ENCODE data around the gene MAST4.

Gene MAST4

DNA sequence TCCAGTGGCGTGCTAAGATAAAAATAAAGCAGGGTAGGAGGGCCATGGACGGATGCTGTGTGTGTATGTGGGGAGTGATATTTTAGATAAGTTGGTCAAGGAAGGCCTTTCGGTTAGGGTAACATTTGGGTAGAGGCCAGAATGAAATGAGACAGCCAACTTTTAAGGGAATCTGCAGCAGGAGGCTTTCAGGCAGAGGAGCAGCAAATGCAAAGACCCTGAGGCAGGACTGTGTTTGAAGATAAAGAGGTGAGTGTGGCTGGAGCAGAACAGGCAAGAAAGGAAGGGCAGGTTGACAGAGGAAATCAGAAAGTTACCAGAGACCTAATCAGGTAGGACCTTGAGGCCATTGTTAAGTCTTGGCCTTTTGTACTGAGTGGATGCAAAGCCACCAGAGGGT, 106.2 kb downstream of the MAST4 start:
- no peak overlapping the region for H3K27ac ChIP-seq (ENCODE audit: low read depth, low read length)
- H4K20me1 ChIP-seq (ENCODE audit: control insufficient read depth, insufficient read depth, low read depth, low read length): no peaks in the 10 kb centered on the region
- H3K36me3 ChIP-seq (ENCODE audit: control insufficient read depth, low read length): no peaks in the 10 kb centered on the region
- TF ChIP-seq, protein P1, sequence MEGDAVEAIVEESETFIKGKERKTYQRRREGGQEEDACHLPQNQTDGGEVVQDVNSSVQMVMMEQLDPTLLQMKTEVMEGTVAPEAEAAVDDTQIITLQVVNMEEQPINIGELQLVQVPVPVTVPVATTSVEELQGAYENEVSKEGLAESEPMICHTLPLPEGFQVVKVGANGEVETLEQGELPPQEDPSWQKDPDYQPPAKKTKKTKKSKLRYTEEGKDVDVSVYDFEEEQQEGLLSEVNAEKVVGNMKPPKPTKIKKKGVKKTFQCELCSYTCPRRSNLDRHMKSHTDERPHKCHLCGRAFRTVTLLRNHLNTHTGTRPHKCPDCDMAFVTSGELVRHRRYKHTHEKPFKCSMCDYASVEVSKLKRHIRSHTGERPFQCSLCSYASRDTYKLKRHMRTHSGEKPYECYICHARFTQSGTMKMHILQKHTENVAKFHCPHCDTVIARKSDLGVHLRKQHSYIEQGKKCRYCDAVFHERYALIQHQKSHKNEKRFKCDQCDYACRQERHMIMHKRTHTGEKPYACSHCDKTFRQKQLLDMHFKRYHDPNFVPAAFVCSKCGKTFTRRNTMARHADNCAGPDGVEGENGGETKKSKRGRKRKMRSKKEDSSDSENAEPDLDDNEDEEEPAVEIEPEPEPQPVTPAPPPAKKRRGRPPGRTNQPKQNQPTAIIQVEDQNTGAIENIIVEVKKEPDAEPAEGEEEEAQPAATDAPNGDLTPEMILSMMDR (IDR thresholded peaks at IDR 0.05; ENCODE audit: low read depth, low read length, poor library complexity, severe bottlenecking): no peak
- no peak for TF ChIP-seq EZH2phosphoT487 (IDR thresholded peaks at IDR 0.05; ENCODE audit: borderline replicate concordance, low read length)
- H3K79me2 ChIP-seq (ENCODE audit: control insufficient read depth, low read length): no peaks in the 10 kb centered on the region
- H3K4me1 ChIP-seq (ENCODE audit: control insufficient read depth, low read length): peaks cover 15% of the 10 kb centered on the region
- no peaks in the 10 kb centered on the region for H3K9me2 ChIP-seq (replicated peaks; ENCODE audit: control insufficient read depth, low read length)
- no peaks in the 10 kb centered on the region for H3F3A ChIP-seq (ENCODE audit: control insufficient read depth, insufficient read depth)
- no peaks in the 10 kb centered on the region for H3K9me3 ChIP-seq (ENCODE audit: control insufficient read depth, insufficient read depth, low read length)
- H3K27me3 ChIP-seq (ENCODE audit: control insufficient read depth, low read length): peaks cover 2% of the 10 kb centered on the region
- H3K4me2 ChIP-seq (ENCODE audit: low read length): no peak overlapping the region
- no peak overlapping the region for H3K4me3 ChIP-seq (ENCODE audit: low read length)

DNA sequence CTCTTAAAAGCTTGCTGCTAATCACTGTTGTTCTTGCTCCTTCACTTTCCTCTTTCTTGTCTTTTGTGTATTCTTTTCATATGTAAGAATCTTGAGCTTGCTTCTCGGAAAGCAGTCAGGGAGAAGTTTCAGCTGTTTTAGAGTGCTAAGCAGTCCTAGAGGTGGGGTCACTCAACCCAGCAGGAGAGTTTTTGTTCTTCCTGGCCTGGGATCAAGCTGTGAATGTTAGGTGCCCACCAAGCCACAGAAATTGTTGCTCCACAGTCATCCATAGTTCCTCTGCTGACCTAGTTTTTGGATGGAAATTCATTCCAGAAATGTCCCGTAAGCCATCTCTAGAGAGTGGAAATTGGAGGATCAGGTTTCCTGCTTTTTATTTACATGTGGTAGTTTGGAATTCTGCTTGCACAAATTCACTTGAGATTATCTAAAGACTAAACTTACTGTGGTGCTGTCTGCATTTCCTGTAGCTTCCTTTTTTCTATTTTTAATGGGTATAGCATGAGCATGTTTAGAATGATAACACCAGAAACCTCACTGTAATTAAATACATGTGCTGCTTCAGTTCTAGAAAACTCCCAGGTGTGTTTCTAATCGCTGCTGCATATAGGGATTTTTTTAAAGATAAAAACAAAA, 108.7 kb downstream of the MAST4 start:
- Histone ChIP-seq H4K20me1 (ENCODE audit: control insufficient read depth, insufficient read depth, low read depth, low read length) (no peaks in the 10 kb centered on the region), H3F3A (ENCODE audit: control insufficient read depth, insufficient read depth) (no peaks in the 10 kb centered on the region), H3K9me2 (replicated peaks; ENCODE audit: control insufficient read depth, low read length) (no peaks in the 10 kb centered on the region), H3K27me3 (ENCODE audit: control insufficient read depth, low read length) (peaks cover 2% of the 10 kb centered on the region; the same call in 1 of the 2 replicates), H3K4me3 (ENCODE audit: low read length) (no peak overlapping the region), H3K79me2 (ENCODE audit: control insufficient read depth, low read length) (no peaks in the 10 kb centered on the region), H3K27ac (ENCODE audit: low read depth, low read length) (no peak overlapping the region), H3K4me2 (ENCODE audit: low read length) (peak overlapping the region; percentile 7; the same call in 1 of the 2 replicates), H3K9me3 (ENCODE audit: control insufficient read depth, insufficient read depth, low read length) (no peaks in the 10 kb centered on the region), H3K4me1 (ENCODE audit: control insufficient read depth, low read length) (peaks cover 15% of the 10 kb centered on the region), H3K36me3 (ENCODE audit: control insufficient read depth, low read length) (no peaks in the 10 kb centered on the region)
- TF ChIP-seq, protein P1 (IDR thresholded peaks at IDR 0.05; ENCODE audit: low read depth, low read length, poor library complexity, severe bottlenecking): no peak
- TF ChIP-seq EZH2phosphoT487 (IDR thresholded peaks at IDR 0.05; ENCODE audit: borderline replicate concordance, low read length): no peak

DNA sequence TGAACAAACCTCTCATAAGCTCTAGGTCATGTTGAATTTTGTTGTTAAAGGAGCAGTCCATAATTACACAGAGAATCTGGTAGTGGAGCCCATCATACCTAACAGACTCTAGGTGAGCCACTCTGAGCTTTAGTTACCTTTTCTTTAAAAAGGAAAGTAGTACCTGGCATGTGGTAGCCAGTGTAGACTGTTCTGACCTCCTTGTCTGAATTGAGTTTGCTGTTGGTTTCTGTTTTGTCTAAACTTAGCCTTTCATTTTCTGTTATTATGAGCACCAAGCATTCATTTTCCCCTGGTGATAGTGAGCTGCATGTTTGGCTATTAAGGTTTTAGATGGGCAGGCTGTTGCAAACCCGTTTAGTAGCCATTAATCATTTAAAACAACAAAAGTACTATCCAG, 112.2 kb downstream of the MAST4 start:
- Histone ChIP-seq H3K27me3 (ENCODE audit: control insufficient read depth, low read length) (no peaks in the 10 kb centered on the region), H3K27ac (ENCODE audit: low read depth, low read length) (no peak overlapping the region), H3K4me2 (ENCODE audit: low read length) (no peak overlapping the region), H3K79me2 (ENCODE audit: control insufficient read depth, low read length) (no peaks in the 10 kb centered on the region), H3K9me3 (ENCODE audit: control insufficient read depth, insufficient read depth, low read length) (no peaks in the 10 kb centered on the region), H3K4me1 (ENCODE audit: control insufficient read depth, low read length) (peaks cover 12% of the 10 kb centered on the region), H3K36me3 (ENCODE audit: control insufficient read depth, low read length) (no peaks in the 10 kb centered on the region), H3F3A (ENCODE audit: control insufficient read depth, insufficient read depth) (no peaks in the 10 kb centered on the region), H4K20me1 (ENCODE audit: control insufficient read depth, insufficient read depth, low read depth, low read length) (no peaks in the 10 kb centered on the region), H3K4me3 (ENCODE audit: low read length) (no peak overlapping the region), H3K9me2 (replicated peaks; ENCODE audit: control insufficient read depth, low read length) (no peaks in the 10 kb centered on the region)
- TF ChIP-seq, protein P1 (IDR thresholded peaks at IDR 0.05; ENCODE audit: low read depth, low read length, poor library complexity, severe bottlenecking): no peak
- TF ChIP-seq EZH2phosphoT487 (IDR thresholded peaks at IDR 0.05; ENCODE audit: borderline replicate concordance, low read length): no peak

Data from DOHH2 (cell line).